Type B pancreatic cell (in vitro differentiated cells): ENCODE measurements around the gene SLC35F1. TPM values are rescaled to one million over a fixed set of nuclear protein-coding genes. Genes with fewer than 3 reads are reported as not detected.

Experiments used
- DNase-seq: peaks from one replicate; pipeline ENCODE4 v3.0.0; 2021; ENCODE audit warnings: mixed read lengths; ENCODE audit not compliant: unreplicated experiment; ENCODE audit errors: extremely low spot score
- H3K27ac Mint-ChIP-seq: 2 replicates; pipeline ENCODE4 v1.8.0; 2021; ENCODE audit warnings: mild to moderate bottlenecking, mixed read lengths
- H3K27me3 Mint-ChIP-seq: 2 replicates; pipeline ENCODE4 v1.8.0; 2021; ENCODE audit warnings: mixed read lengths
- H3K36me3 Mint-ChIP-seq: 2 replicates; pipeline ENCODE4 v1.8.0; 2021; ENCODE audit warnings: mixed read lengths
- H3K4me1 Mint-ChIP-seq: one replicate; pipeline ENCODE4 v1.8.0; 2021; ENCODE audit warnings: mixed read lengths; ENCODE audit not compliant: unreplicated experiment
- H3K4me3 Mint-ChIP-seq: 2 replicates; pipeline ENCODE4 v1.8.0; 2021; ENCODE audit warnings: mild to moderate bottlenecking, mixed read lengths
- H3K9me3 Mint-ChIP-seq: 2 replicates; pipeline ENCODE4 v1.8.0; 2021; ENCODE audit warnings: mixed read lengths
- CTCF ChIP-seq: fragments of 200-600 bp; sonication (generic); conservative IDR thresholded peaks from 2 replicates; pipeline ENCODE4 v1.5.0; 2021; ENCODE audit warnings: antibody characterized with exemption, mild to moderate bottlenecking
- total RNA-seq: library from RNA; stranded (reverse); gene quantifications from 2 replicates; pipeline ENCODE4 v1.2.1, GENCODE V29; 2021; ENCODE audit warnings: low replicate concordance

SLC35F1 gene
- total RNA-seq, 1 donor from 2014 or later: 6.1 TPM

DNA sequence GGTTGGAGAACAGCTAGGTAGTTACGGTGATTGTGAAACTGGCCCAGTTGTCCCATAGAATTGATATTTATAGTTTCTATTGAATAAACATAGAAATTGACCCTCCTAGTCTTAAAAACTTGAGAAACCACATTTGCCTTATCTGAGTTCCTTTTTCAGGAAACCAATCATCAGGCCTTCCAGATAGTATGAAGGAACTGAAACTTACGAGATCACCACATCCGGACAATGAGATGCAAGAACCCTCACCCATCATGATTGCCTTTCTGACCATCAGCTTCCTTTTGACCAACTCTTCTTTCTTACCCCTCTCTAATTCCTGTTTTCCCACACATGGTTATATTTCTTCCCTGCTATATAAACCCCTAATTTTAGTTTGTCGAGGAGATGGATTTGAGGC, 21.8 kb downstream of the SLC35F1 start:
- TF ChIP-seq CTCF: no peak
- Mint-ChIP-seq H3K4me3 (no peak overlapping the region), H3K4me1 (no peaks in the 10 kb centered on the region), H3K27me3 (no peaks in the 10 kb centered on the region), H3K9me3 (peaks cover 5% of the 10 kb centered on the region), H3K27ac (no peak overlapping the region), H3K36me3 (no peaks in the 10 kb centered on the region)
- DNase-seq: no peak

- no peak for TF ChIP-seq CTCF
- Mint-ChIP-seq H3K27ac (no peak overlapping the region), H3K4me1 (no peaks in the 10 kb centered on the region), H3K4me3 (no peak overlapping the region), H3K9me3 (peaks cover 5% of the 10 kb centered on the region), H3K36me3 (no peaks in the 10 kb centered on the region), H3K27me3 (no peaks in the 10 kb centered on the region)
- no peak for DNase-seq
Observed at GRCh38 chr6:117929501-117929900, 22.4 kb downstream of the SLC35F1 start.

GRCh38 chr6:117930645-117931044, 23.6 kb downstream of the SLC35F1 start:
- Mint-ChIP-seq H3K27ac (no peak overlapping the region), H3K27me3 (no peaks in the 10 kb centered on the region)

GRCh38 chr6:117932001-117932400, 24.9 kb downstream of the SLC35F1 start:
- no peak overlapping the region for H3K27ac Mint-ChIP-seq
- peaks cover 5% of the 10 kb centered on the region for H3K9me3 Mint-ChIP-seq
- DNase-seq: no peak

More at GRCh38 chr6:117930645-117931044, 23.6 kb downstream of the SLC35F1 start:
- H3K4me1 Mint-ChIP-seq: no peaks in the 10 kb centered on the region
- DNase-seq: no peak
- no peak overlapping the region for H3K4me3 Mint-ChIP-seq
- TF ChIP-seq CTCF: no peak
- H3K9me3 Mint-ChIP-seq: peaks cover 5% of the 10 kb centered on the region
- no peaks in the 10 kb centered on the region for H3K36me3 Mint-ChIP-seq

DNA sequence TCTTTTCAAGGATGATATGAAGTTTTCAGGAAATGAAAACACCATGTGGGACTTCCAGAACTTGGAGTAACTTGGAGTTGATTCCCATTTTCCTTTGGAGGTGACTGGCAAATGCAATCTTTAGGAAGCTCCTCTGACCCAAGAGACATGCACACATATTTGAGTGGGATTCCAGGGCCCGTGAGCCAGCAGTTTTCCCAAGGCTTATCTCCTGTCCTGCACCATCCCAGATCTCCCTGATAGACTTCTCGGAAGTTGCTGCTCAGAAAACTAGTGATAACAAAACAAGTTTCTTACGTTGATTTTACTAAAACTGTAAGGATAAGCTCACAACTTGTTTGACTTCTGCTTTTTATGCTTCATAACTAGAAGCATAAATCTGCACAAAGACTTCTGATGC, 25.6 kb downstream of the SLC35F1 start:
- H3K36me3 Mint-ChIP-seq: no peaks in the 10 kb centered on the region
- H3K27ac Mint-ChIP-seq: no peak overlapping the region
- H3K4me1 Mint-ChIP-seq: peaks cover under 1% of the 10 kb centered on the region
- no peaks in the 10 kb centered on the region for H3K27me3 Mint-ChIP-seq
- H3K9me3 Mint-ChIP-seq: peaks cover 5% of the 10 kb centered on the region
- TF ChIP-seq CTCF: no peak
- no peak overlapping the region for H3K4me3 Mint-ChIP-seq
- no peak for DNase-seq

More at GRCh38 chr6:117932001-117932400, 24.9 kb downstream of the SLC35F1 start:
- no peak overlapping the region for H3K4me3 Mint-ChIP-seq
- no peaks in the 10 kb centered on the region for H3K27me3 Mint-ChIP-seq
- no peak for TF ChIP-seq CTCF
- H3K36me3 Mint-ChIP-seq: no peaks in the 10 kb centered on the region
- no peaks in the 10 kb centered on the region for H3K4me1 Mint-ChIP-seq

DNA sequence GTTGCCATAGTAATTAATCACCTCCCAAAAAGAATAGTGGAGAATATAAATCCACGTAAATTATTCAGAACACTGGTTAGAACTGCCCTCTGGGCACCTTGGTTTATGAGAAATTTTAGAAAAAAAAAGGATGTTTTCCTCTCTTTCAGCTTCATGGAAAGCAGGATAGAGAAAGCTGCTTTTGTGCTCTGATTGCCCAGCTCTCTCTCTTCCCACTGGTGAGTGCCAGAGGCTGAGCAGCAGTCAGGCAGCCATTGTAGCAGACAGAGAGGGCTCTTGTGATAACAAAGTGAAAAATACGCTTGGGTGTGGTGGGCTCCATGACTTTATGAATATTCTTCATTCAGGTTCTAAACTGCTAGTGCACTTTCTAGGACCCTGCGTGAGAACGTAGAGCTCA, 26.4 kb downstream of the SLC35F1 start:
- H3K27ac Mint-ChIP-seq: no peak overlapping the region
- H3K27me3 Mint-ChIP-seq: no peaks in the 10 kb centered on the region
- H3K36me3 Mint-ChIP-seq: no peaks in the 10 kb centered on the region
- peaks cover 5% of the 10 kb centered on the region for H3K9me3 Mint-ChIP-seq
- TF ChIP-seq CTCF: no peak
- peaks cover 4% of the 10 kb centered on the region for H3K4me1 Mint-ChIP-seq
- no peak overlapping the region for H3K4me3 Mint-ChIP-seq
- no peak for DNase-seq
